ENCODE data around the gene CHPF2.

GRCh38 chr7:151273651-151274390 lies 41.5 kb downstream of the CHPF2 start:
- TF ChIP-seq CTCF (IDR thresholded peaks at IDR 0.05; ENCODE audit: insufficient read depth, low read depth, low read length) = no peak
- TF ChIP-seq EZH2 (IDR thresholded peaks at IDR 0.05; ENCODE audit: insufficient read depth, low read length) = no peak
